Stimulated activated effector memory CD8-positive, alpha-beta T cell treated with anti-CD3 and anti-CD28 coated beads, Interleukin-12 subunit alpha, Interleukin-12 subunit beta, amount 100 ng/mL, for 72 hours (primary cell): ENCODE measurements around the gene TNRC6C.

Source experiments
- ATAC-seq: fragments of 150-1000 bp; cut with Tn5 transposase; 2 replicates; pipeline ENCODE4 v1.10.0; 2021
- DNase-seq, 2 donors: peaks; one replicate each; pipeline ENCODE4 v3.0.0; 2021 to 2022; ENCODE audit warnings: low spot score in 2 of 2
- H3K27ac Mint-ChIP-seq: one replicate; pipeline ENCODE4 v1.8.0; 2022; ENCODE audit warnings: mild to moderate bottlenecking, mixed read lengths
- H3K36me3 Mint-ChIP-seq: one replicate; pipeline ENCODE4 v1.8.0; 2022; ENCODE audit warnings: mild to moderate bottlenecking, mixed read lengths
- H3K4me1 Mint-ChIP-seq: one replicate; pipeline ENCODE4 v1.8.0; 2022; ENCODE audit warnings: mixed read lengths
- H3K4me3 Mint-ChIP-seq: one replicate; pipeline ENCODE4 v1.8.0; 2022; ENCODE audit warnings: mild to moderate bottlenecking, mixed read lengths
- H3K9me3 Mint-ChIP-seq: one replicate; pipeline ENCODE4 v1.8.0; 2022; ENCODE audit warnings: mixed read lengths

TNRC6C gene

GRCh38 chr17:77957857-77958715, at the start of gene TNRC6C:
TNRC6C (plus strand) TSS chr17:77958703; CDS start chr17:78004207, 45,504 bp downstream.
- DNase-seq (peak; percentile 96 to 99), ATAC-seq (peak; percentile 94)
- H3K4me3 Mint-ChIP-seq: peak within 1 kb of the TSS; percentile 97
- H3K9me3 Mint-ChIP-seq: no peaks in the 10 kb centered on the region
- H3K4me1 Mint-ChIP-seq: peaks cover 42% of the 10 kb centered on the region
- peak within 1 kb of the TSS; percentile 96 for H3K27ac Mint-ChIP-seq
- peaks cover 18% of the 10 kb centered on the region for H3K36me3 Mint-ChIP-seq

- Mint-ChIP-seq H3K4me1 (no peaks in the 10 kb centered on the region), H3K4me3 (no peak overlapping the region), H3K36me3 (no peaks in the 10 kb centered on the region), H3K9me3 (no peaks in the 10 kb centered on the region), H3K27ac (no peak overlapping the region)
- no peak for DNase-seq
- no peak for ATAC-seq
These were observed 49.3 kb upstream of the TNRC6C start for GRCh38 chr17:77909236-77909635.

- Mint-ChIP-seq H3K4me1 (no peaks in the 10 kb centered on the region), H3K9me3 (no peaks in the 10 kb centered on the region), H3K36me3 (no peaks in the 10 kb centered on the region), H3K4me3 (no peak overlapping the region), H3K27ac (no peak overlapping the region)
- ATAC-seq (no peak), DNase-seq (no peak)
These were observed 48.7 kb upstream of the TNRC6C start for GRCh38 chr17:77909816-77910215.

- peaks cover 15% of the 10 kb centered on the region for H3K4me1 Mint-ChIP-seq
- H3K36me3 Mint-ChIP-seq: no peaks in the 10 kb centered on the region
- no peak overlapping the region for H3K27ac Mint-ChIP-seq
- DNase-seq (no peak), ATAC-seq (no peak)
- H3K4me3 Mint-ChIP-seq: no peak overlapping the region
- H3K9me3 Mint-ChIP-seq: no peaks in the 10 kb centered on the region
These were observed 43.9 kb upstream of the TNRC6C start for GRCh38 chr17:77914385-77915254.

- Mint-ChIP-seq H3K27ac (no peak overlapping the region), H3K36me3 (no peaks in the 10 kb centered on the region), H3K4me1 (peaks cover 15% of the 10 kb centered on the region), H3K4me3 (no peak overlapping the region), H3K9me3 (no peaks in the 10 kb centered on the region)
- DNase-seq (no peak), ATAC-seq (no peak)
These were observed 42.9 kb upstream of the TNRC6C start for GRCh38 chr17:77915594-77916021.

- no peaks in the 10 kb centered on the region for H3K9me3 Mint-ChIP-seq
- ATAC-seq: no peak
- peaks cover 15% of the 10 kb centered on the region for H3K4me1 Mint-ChIP-seq
- H3K27ac Mint-ChIP-seq: no peak overlapping the region
- H3K36me3 Mint-ChIP-seq: no peaks in the 10 kb centered on the region
- no peak for DNase-seq
- peak overlapping the region; percentile 18 for H3K4me3 Mint-ChIP-seq
These were observed 42.2 kb upstream of the TNRC6C start for GRCh38 chr17:77916264-77916663.

GRCh38 chr17:77916703-77917481, 41.6 kb upstream of the TNRC6C start:
- no peak overlapping the region for H3K27ac Mint-ChIP-seq
- H3K36me3 Mint-ChIP-seq: no peaks in the 10 kb centered on the region
- peaks cover 15% of the 10 kb centered on the region for H3K4me1 Mint-ChIP-seq
- ATAC-seq (peak; percentile 37), DNase-seq (no peak)
- no peaks in the 10 kb centered on the region for H3K9me3 Mint-ChIP-seq
- H3K4me3 Mint-ChIP-seq: peak overlapping the region; percentile 18

- DNase-seq: no peak
- Mint-ChIP-seq H3K27ac (no peak overlapping the region), H3K9me3 (no peaks in the 10 kb centered on the region), H3K4me1 (peaks cover 15% of the 10 kb centered on the region), H3K4me3 (no peak overlapping the region), H3K36me3 (no peaks in the 10 kb centered on the region)
- no peak for ATAC-seq
These were observed 39.2 kb upstream of the TNRC6C start for GRCh38 chr17:77919276-77919675.

GRCh38 chr17:77923135-77923534, 35.4 kb upstream of the TNRC6C start:
- Mint-ChIP-seq H3K4me1 (peaks cover 18% of the 10 kb centered on the region), H3K4me3 (no peak overlapping the region), H3K27ac (no peak overlapping the region), H3K36me3 (no peaks in the 10 kb centered on the region), H3K9me3 (no peaks in the 10 kb centered on the region)
- ATAC-seq: no peak
- DNase-seq: no peak

- Mint-ChIP-seq H3K4me1 (peaks cover 26% of the 10 kb centered on the region), H3K9me3 (no peaks in the 10 kb centered on the region), H3K27ac (no peak overlapping the region), H3K36me3 (no peaks in the 10 kb centered on the region), H3K4me3 (no peak overlapping the region)
- ATAC-seq: no peak
- no peak for DNase-seq
These were observed 34.6 kb upstream of the TNRC6C start for GRCh38 chr17:77923776-77924513.

GRCh38 chr17:77924757-77925336, 33.7 kb upstream of the TNRC6C start:
- Mint-ChIP-seq H3K27ac (no peak overlapping the region), H3K4me1 (peaks cover 35% of the 10 kb centered on the region), H3K4me3 (no peak overlapping the region), H3K36me3 (no peaks in the 10 kb centered on the region), H3K9me3 (no peaks in the 10 kb centered on the region)
- no peak for ATAC-seq
- DNase-seq: no peak

GRCh38 chr17:77925831-77926543, 32.5 kb upstream of the TNRC6C start:
- Mint-ChIP-seq H3K27ac (no peak overlapping the region), H3K9me3 (no peaks in the 10 kb centered on the region), H3K4me1 (peaks cover 37% of the 10 kb centered on the region), H3K4me3 (no peak overlapping the region), H3K36me3 (no peaks in the 10 kb centered on the region)
- DNase-seq (no peak), ATAC-seq (no peak)

- Mint-ChIP-seq H3K4me3 (no peak overlapping the region), H3K9me3 (no peaks in the 10 kb centered on the region), H3K4me1 (peaks cover 37% of the 10 kb centered on the region), H3K27ac (peak overlapping the region; percentile 65), H3K36me3 (no peaks in the 10 kb centered on the region)
- ATAC-seq (no peak), DNase-seq (no peak)
These were observed 31.5 kb upstream of the TNRC6C start for GRCh38 chr17:77926981-77927380.
